DMS153 treated with DMSO at 0.1 percent for 48 hours (cell line): ENCODE measurements around the gene CSNK1D.

ENCODE experiments used
- DNase-seq: peaks from one replicate; lab custom pipeline; 2025; ENCODE audit not compliant: unreplicated experiment; lab: John Stamatoyannopoulos, UW

The CSNK1D gene

DNA sequence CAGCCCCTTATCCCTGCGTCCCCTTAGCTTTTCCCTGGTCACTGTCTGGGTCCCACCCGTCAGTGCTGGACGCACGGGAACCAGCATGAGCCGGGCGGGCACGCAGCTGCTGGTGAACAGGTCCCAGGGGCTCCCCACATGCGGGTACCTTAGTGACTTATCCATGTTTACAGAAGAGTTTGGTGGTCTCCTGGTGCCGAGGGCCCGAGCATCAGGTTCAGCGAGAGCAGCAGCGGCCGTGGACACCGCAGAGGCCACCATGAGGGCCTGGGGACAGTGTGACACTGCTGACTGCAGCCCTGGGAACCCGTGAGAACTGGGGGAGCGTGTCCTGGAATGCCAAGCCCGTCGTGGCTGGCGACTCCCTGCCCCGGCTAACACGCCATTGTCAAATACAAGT is 37.4 kb upstream of the CSNK1D start:
- no peak for DNase-seq

DNA sequence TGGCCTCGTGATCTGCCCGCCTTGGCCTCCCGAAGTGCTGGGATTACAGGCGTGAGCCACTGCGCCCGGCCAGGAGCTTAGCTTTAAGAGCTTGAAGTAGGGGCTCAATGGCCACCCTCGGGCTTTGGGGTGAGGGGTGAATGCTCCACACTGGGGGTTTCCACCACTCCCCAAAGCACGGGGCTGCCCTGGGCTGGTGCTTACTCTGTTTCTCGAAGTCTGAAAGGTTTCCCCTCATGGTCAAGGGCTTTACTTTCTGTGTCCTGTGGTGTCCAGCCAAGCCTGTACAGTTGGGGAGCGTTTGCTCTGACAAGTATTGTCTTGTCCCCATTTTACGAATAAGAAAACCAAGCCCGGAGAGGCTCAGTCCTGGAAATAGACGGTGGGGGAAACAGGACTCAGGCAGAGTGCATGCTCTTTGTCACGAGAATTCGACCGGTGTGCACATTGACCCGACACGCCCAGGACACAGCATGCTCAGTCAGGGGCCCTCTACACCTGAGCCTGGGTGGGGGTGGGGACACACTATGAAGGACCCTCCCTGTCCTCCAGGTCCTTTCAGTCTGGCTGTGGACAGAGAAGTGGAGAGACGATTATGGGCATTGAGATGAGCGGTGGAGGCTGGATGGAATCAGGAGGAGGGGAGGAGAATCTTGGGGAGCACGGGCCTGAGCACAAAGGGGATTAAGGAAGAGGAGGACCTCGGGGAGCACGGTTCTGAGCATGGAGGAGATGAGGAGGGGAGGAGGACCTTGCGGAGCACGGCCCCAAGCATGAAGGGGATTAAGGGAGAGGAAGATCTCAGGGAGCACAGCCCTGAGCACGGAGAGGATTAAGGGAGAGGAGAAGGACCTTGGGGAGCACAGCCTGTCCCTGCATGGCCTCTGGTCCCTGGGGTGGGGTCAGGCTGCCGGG is 36.4 kb upstream of the CSNK1D start:
- no peak for DNase-seq

DNA sequence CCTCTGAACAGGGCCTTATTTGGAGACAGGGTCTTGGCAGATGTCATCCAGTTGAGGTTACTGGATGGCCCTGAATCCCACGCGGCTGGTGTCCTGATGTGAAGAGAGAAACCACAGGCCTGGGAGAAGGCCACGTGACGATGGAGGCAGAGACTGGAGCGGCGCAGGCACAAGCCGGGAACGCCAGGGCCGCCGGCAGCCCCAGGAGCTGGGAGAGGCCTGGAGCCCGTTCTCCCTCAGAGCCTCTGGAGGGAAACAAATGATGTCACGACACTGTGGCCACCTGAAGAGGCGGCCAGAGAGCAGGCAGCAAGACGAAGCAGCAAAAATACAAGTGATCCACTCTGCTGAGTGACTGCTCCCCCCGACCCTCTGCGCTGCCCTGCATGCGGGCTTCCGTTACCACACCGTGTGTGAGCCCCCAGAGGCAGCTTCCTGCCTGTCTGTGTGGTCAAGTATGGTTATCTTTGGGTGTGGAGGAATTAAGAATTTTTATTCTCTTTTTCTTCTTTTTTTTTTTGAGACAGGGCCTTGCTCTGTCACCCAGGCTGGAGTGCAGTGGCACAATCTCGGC is 32.3 kb upstream of the CSNK1D start:
- DNase-seq = no peak

GRCh38 chr17:82304826-82305726 is 31.6 kb upstream of the CSNK1D start:
- DNase-seq = no peak

- no peak for DNase-seq
Observed at GRCh38 chr17:82303944-82304808, 30.7 kb upstream of the CSNK1D start.

DNA sequence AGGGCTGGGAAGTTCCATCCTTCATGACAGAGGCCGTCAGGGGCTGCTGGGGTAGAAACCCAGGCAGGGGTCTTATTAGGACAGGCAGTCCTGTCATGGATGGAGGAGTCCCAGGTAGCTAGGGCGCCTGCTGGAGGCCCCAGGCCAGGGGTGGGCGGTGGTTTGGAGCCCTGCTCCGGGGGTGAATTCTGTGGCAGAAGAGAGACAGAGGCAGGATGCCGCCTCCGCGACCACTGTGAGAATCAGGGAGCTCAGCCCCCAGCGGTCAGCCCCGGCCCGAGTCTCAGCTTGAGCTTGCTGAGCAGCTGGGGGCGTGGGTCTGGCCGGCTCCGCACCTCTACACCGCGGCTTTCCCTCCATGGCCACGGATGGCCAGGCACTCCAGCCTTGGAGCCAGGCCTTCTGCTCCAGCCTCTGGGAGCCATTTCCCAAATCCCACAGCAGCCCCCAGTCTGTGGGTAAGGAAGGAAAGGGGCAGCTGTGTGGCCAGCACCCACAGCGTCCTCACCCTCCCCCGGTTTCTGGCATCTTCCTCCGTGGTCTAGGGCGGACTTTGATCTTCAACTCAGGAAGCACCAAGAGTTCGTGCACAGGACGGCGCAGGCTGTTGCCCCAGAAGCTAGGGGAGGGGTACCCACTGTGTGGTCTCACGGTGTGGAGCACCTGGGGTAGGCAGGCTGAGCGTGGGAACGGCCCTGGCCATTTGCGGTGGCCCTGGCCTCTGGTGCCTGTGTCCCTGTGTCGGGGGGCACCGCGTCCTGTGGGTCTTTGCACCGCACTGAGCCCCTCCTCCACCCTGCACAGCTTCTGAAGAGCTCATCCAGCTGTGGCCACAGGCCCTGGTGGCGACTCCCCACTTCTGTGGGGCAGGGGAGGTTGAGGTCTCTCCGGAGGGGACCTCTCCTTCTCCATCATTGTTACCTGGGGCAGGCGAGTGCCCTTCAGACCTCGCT is 29.8 kb upstream of the CSNK1D start:
- DNase-seq = no peak

- no peak for DNase-seq
Observed at GRCh38 chr17:82302568-82302963, 29.1 kb upstream of the CSNK1D start.

- DNase-seq = no peak
Observed at GRCh38 chr17:82301916-82302567, 28.5 kb upstream of the CSNK1D start.

DNA sequence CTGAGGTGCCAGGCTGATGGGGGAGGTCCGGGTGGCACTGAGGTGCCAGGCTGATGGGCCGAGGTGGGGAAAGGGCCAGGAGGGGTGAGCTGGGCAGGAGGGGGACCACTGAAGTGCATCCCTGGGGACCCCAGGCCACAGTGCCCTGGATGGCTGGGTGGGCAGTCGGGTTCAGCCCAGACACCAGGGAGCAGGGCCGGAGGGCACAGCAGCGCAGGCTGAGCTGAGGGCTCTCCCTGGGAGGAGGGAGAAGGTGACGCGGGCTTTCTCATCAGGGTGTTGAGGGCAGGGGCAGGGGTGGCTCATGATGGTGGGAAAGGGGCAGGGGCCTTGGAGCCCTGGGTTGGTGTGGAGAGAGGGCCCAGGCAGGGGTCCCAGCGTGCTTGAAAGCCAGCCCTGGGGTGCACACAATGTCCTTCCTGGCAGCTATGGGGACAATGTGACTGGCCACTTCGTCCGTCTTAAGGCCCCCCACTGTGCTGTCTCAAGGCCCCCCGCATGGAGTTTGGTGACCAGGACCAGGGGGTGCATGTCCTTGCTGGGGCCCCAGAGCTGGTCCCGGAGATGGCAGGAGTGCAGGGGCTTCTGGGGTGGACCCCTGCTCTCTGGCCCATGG is 27.9 kb upstream of the CSNK1D start:
- DNase-seq = no peak

- no peak for DNase-seq
Observed at GRCh38 chr17:82300707-82301270, 27.3 kb upstream of the CSNK1D start.

- DNase-seq = no peak
Observed at GRCh38 chr17:82300228-82300627, 26.7 kb upstream of the CSNK1D start.

DNA sequence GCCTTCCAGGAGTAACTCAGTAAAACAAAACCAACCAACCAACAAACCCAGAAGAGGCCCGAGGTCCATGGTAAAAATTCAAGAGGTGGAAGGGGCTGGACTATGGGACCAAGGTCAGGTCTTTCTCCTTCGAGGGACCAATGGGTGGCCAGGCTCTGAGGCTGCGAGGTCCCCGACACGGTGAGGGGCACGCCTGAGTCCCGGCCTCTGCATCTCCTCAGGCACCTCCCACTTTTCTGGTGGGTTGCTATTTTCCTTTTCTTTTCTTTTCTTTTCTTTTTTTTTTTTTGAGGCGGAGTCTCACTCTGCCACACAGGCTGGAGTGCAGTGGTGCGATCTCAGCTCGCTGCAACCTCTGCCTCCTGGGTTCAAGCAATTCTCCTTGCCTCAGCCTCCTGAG is 26.0 kb upstream of the CSNK1D start:
- no peak for DNase-seq

DNA sequence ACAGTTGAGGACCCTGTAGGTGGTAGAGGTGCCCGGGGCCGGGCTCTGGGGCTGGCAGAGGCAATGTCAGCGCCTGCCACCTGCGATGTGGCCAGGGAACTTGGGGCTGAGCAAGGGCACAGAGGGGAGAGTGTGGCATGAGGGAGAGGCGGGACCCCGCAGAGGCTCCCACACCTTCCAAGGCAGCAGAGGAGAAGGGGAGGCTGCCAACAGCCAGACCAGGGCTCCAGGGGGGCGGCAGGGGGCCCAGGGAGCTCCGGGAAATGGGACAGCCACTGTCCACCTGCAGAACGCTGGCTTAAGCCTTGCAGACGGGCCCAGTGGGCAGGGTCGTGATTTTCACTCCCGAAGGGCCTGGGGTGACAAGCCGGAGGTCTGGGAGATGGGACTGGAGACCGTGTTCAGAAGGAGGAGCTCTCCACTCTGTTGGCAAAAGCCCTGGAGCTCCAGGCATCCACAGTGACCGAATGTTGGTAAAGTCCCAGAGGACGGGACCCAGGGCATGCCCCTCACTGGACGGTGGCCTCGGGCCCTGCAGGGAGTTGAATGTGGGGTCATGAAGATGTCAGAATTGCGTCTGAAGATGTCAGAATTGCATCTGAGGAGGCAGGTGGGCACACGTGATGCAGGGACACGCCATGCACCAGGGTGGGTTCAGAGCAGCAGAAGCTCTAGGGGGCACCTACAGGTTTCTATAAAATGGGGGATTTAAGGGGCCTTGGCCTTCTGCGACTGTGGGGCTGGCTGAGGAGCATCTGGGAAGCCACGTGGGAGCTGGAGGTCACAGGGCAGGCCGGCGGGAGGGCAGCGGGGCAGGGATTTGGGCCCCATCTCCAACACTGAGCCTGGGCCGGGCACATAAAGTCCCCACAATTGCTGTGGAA is 25.3 kb upstream of the CSNK1D start:
- no peak for DNase-seq

GRCh38 chr17:82297714-82298537 is 24.4 kb upstream of the CSNK1D start:
- DNase-seq = peak; percentile 75

DNA sequence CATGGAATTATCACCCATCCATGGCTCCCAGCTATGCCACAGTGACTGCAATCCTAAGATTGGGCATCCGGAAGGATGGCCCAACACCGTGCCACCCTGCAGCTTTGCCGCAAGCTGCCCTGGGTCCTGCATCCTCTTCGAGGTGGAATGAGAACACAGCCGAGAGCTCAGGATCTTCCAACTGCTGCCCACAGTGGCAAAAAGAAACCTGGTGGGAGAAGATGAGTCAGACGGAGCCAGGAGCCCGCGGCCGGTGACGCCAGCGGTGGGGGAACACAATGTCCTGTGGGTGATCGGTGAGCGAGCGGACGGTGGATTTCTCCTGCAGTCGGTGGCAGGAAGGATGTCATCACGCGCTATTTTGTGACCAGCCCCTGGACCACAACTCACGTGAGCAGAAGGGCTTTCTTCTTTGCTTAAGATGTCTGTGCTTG is 23.8 kb upstream of the CSNK1D start:
- DNase-seq = peak; percentile 62

DNA sequence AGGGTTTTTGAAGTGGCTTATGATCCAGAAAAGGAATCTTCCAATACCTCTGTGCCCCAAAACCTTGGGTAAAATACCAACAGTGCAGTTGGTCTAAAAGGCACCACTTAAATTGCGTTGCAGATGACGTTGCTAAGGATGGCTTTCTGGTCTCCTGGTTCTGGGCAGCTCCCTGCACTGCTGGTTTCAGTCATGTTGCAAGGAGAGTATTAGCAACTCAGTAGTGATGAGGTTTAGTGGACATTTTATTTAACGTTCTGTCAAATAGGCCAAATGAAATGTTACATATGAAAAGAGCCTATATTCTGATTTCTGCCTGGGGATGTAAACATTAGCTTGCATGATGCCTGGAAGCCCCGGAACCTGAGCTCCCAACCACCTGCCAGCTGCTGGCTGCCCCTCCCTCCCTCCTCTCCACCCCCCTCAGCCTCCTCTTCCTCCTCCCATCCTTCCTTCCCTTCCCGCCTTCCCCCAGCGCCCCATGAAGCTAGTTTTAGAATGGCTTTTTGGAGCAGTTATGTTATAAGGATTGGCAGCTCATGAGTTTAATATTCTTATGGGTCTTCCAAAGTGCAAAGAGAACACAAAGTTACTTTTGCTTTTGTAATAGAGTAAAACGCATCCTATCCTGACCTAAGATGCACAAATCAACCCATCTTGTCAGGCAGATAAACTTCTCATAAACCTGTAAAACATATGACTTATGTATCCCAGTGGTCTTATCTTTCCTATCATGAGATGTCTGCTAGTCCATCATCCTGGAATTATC is 23.2 kb upstream of the CSNK1D start:
- DNase-seq = no peak
